ENCODE results near the gene DYNC2H1. TPM values are rescaled to one million over a fixed set of nuclear protein-coding genes. Genes with fewer than 3 reads are reported as not detected.

Gene DYNC2H1
- total RNA-seq, 1 experiment from 2014 or later: 47.8 TPM

DNA sequence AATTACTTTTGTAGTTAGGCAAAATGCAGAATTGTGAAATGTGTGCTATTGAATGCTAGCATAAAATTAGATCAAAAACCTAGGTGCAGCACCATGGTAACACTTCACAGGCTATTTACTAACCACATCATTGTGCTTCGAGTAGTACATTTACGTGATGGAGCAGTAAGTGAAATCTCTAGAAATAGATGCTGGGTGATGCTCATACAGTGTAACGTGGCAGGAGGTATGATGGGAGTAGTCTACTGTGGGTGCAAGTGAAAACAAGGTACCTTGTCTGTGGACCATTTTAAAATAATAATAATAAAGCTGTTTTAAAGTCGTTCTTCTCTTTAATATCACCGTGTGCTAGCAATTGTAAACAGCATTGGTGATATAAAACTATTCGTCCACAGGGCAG is 132.3 kb downstream of the DYNC2H1 start:
- in situ Hi-C loops (cut with HindIII; ENCODE audit: low sequenced_read_pairs): no loop called here

DNA sequence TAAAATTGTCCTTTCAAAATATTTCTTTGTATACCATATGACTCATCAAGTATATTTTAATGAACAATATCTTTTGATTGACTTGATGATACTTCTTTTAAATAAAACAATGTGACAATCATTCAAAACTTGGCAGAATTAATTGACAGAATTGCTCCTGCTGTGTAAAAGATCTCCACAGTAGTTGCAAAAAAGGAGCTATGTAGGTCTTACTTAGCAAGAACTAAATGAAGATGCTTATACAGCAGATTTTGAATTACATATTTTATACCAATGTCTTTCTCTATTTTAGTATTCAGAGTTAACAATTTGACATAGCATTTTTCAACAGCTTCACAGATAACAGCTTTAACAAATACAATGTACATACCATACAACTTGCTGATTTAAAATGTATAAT is 144.9 kb downstream of the DYNC2H1 start:
- no peak for DNase-seq (ENCODE audit: low spot score)

More for the DNA sequence above, 132.3 kb downstream of the DYNC2H1 start:
- DNase-seq (ENCODE audit: low spot score): no peak

DNA sequence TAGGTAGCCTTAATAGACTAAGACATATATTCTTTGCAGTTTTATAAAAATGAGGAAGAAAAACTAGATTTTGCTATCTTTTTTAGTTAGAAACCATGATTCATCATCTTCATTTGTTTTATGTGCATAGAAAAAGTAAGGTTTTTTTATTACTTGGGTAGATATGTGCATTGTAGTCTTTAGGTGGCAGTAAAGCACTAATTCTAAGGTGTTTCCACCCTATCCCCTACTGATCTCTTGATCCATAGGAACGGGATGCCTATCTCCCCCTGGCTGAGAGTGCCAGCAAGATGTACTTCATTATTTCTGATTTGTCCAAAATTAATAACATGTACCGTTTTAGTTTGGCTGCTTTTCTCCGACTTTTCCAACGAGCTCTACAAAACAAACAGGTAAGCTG is 148.1 kb downstream of the DYNC2H1 start:
- DNase-seq (ENCODE audit: low spot score): peak; percentile 17
- in situ Hi-C loops (cut with HindIII; ENCODE audit: low sequenced_read_pairs): no loop called here

More for the DNA sequence above, 144.9 kb downstream of the DYNC2H1 start:
- in situ Hi-C loops (cut with HindIII; ENCODE audit: low sequenced_read_pairs): no loop called here

DNA sequence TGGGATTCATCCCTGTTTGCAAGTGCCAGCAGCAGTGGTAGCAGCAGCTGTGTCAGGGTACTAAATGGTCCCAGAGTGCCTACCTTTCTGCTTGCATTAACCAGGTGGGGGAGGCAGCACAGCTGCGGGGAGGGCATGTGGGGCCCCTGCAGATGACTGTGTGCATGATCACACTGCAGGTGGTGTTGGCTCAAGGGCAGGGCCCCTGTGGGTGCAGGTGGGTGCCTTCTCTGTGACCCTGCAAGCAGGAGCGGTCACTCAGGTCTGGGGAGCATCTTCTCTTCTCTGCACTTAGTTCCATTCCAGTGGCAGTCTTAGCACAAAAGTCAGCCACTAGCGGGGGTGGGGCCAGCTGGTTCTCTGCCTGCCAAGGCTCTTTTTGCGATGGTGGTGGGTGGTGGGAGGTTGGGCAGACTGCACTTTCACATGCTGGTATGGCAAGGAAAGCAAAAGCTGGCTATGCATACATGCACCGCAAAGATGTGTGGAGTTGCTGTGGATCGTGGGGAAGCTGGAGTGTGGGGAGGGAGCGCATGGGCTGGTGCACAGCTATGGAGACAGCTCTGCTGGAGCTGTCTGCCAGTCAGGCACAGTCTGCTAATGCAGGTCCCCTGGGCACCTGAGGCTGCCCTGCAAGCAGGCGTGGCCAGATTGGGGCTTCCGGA is 157.1 kb downstream of the DYNC2H1 start:
- DNase-seq (ENCODE audit: low spot score): no peak
- in situ Hi-C loops (cut with HindIII; ENCODE audit: low sequenced_read_pairs): no loop called here

DNA sequence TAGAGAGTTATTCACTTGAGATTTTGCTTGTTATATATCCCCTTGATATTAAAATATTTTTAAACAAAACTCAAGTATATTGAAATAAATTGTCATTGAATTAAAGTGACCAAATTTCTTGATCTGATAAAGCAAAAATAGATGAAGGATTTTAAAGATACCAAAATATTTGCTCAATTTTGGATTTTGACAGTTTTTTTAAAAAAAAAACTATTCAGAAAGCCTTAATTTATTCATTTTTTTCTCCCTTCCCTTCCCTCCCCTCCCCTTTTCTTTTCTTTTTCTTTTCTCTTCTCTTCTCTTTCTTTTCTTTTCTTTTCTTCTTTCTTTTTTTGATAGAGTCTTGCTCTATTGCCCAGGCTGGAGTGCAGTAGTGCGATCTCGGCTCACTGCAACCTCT is 163.7 kb downstream of the DYNC2H1 start:
- DNase-seq (ENCODE audit: low spot score): no peak
- in situ Hi-C loops (cut with HindIII; ENCODE audit: low sequenced_read_pairs): no loop called here

DNA sequence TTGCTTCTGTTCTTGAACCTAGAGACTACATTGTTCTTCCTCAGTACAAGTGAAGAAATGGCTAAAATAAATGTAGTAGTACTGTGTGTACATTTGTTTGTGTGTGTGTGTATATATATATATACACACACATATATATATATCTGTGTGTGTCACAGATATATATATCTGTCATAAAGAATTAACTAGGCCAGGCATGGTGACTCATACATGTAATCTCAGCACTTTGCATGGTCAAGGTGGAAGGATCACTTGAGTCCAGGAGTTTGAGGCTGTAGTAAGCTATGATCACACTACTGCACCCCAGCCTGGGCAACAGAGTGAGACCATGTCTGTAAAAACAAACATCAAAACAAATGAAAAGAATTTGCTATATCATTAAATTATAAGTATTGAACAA is 164.8 kb downstream of the DYNC2H1 start:
- in situ Hi-C loops (cut with HindIII; ENCODE audit: low sequenced_read_pairs): no loop called here
- no peak for DNase-seq (ENCODE audit: low spot score)

DNA sequence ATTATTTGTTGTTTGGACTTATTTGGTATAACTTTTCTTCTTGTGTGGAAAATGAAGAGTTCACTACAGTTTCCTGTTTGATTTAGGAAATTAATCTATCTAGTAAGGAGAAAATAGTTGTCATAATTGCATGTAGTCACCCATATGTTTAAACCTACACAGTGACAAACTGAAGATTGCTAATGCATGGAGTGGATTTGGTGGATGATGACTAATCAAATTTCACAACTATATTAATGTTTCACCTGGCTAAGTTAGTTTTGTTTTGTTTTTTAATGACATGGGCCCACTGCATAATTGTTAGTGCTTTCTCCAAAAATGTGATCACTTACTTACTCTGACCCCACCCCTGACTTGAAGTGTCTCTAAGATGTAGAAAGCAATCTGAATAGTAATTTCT is 170.6 kb downstream of the DYNC2H1 start:
- no peak for DNase-seq (ENCODE audit: low spot score)
- in situ Hi-C loops (cut with HindIII; ENCODE audit: low sequenced_read_pairs): no loop called here

DNA sequence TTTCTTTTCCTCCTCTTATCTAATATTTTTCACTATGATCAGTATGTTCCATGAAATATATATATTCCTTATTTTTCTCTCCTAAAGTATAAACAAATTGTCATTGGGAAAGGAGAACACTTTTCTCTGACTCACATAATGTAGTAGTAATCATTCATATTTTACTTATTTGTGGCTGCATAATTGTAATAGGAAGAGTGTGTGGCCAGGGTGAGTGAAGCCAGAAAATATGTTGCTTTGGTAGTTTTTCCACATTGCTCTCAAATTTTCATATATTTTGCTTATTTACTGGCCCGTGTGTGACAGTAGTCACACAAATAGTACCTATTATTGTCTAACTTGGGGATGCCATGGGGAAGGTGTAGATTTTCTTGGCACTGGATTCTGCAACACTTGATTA is 172.1 kb downstream of the DYNC2H1 start:
- in situ Hi-C loops (cut with HindIII; ENCODE audit: low sequenced_read_pairs): no loop called here
- DNase-seq (ENCODE audit: low spot score): no peak

DNA sequence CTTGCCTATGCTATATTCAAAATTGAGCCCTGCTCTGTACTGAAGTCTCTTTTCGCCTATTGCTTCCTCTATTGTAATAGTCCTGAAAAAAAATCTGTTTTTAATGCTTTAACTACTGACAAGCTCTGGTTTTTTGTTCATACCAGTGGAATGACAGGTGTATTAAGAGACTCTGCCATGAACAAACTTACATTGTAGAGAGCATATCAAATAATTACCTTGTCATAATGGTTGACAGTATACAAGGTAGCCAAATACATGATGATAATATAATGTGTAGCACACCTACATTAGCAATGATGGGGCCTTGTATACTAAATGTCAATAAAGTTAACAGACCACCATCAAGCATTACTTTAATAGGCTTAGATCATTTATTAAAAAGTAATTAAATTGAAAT is 175.0 kb downstream of the DYNC2H1 start:
- no peak for DNase-seq (ENCODE audit: low spot score)
- in situ Hi-C loops (cut with HindIII; ENCODE audit: low sequenced_read_pairs): no loop called here

DNA sequence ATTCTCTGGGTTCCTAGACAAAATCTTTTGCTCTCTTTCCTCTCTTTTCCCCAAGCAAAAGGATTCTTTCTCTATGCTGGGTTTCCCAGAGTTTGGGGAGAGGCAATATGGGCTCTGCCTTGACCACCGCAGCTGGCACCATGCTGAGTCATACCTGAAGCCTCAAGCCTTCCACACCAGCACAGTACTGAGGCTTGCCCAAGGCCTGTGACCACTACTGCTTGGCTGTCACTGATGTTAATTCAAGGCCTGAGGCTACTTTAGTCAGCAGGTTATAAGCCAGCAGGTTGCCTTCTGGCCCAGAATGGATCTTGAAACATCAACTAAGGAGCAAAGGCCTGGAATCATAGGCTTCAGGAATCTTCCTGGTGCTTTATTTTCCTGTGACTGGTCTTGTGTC is 185.3 kb downstream of the DYNC2H1 start:
- in situ Hi-C loops (cut with HindIII; ENCODE audit: low sequenced_read_pairs): no loop called here

DNA sequence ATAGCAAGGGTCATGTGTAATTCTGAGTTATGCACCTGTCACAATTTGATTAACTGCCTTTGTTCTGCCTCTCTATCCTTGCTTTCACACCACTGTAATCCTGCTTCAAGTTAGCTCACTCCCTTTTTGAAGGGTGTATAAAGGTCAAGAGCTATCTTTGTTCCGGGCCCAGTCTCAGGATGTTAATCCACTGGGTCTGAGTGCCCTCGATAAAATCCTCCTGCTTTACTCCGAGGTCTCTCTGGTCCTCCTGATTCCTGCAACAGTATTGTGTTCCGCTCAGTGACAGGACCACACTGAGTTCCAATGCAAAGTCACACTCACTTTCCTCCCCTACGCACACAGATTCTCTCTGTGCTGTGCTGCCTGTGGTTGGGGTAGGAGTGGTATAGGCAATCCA is 186.5 kb downstream of the DYNC2H1 start:
- in situ Hi-C loops (cut with HindIII; ENCODE audit: low sequenced_read_pairs): no loop called here
- no peak for DNase-seq (ENCODE audit: low spot score)

More for the DNA sequence above, 185.3 kb downstream of the DYNC2H1 start:
- DNase-seq (ENCODE audit: low spot score): no peak

DNA sequence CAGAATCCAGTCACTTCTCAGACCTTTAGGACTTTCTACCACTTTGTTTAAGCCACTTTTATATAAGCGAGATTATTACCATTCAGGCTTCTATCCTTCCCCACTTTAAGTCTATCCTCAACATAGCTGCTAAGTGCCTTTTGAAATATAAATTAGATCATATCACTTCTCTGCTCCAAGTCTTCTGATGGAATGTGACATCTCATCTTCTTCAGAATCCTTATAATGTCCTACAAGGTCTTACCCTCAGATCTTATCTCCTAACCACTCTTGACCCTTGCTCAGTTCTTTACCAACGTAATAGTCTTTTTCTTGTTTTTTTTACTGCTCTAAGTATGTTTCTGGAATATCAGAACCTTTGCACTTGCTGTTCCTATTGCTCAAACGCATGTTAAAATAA is 188.7 kb downstream of the DYNC2H1 start:
- in situ Hi-C loops (cut with HindIII; ENCODE audit: low sequenced_read_pairs): no loop called here
- no peak for DNase-seq (ENCODE audit: low spot score)

DNA sequence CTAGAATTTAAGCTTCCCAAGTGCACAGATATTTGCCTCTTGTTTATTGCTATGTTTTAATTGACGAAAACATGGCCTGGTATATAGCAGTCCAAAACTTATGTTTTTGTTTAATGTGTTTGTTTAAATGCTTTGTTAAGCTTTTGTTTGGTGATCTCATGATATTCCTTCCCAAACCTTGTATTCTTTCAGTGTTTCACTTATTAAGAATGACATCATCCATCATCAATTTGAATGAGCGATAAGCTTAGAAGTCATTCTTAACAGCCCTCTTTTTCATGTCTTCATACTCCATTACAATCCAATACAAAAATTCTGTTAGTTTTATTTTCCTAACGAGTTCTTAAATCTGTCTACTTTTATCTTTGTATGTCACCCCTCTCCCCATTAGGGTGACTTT is 206.0 kb downstream of the DYNC2H1 start:
- no peak for DNase-seq (ENCODE audit: low spot score)
- in situ Hi-C loops (cut with HindIII; ENCODE audit: low sequenced_read_pairs): no loop called here

DNA sequence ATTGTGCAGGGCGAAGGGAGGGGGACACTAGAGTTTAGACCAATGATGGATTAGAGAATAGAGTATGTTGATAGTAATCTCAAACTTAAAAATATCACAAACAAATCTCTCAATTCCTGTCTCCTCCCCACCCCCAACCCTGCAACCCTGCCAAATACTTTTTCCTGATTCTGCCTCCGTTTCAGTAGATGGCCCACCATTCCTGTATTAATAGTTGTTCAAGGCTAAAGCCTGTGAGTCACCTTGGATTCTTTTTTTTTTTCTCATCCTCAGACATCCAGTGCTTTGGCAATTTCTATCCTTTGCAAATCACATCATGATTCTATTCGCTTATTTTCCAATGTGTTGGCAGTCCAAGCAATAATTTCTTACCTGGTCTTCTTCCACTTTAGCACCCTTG is 207.9 kb downstream of the DYNC2H1 start:
- no peak for DNase-seq (ENCODE audit: low spot score)
- in situ Hi-C loops (cut with HindIII; ENCODE audit: low sequenced_read_pairs): no loop called here

DNA sequence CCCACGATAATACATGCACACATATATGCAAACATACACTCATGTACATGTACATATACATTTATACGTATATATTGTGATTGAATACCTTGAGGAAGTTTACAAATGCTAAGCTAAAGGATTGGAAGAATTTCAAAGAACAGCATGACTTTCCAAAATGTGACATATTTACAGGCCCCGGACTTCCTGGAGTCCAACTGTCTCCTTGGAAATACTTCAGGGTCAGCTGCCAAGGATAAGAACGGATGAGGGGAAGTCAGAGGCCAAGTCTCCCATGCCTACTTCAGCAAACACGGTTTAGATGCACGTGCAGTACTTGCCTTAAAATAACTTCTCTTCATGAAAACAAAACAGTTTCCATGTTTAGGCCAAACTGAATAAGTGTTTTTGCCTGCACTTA is 213.6 kb downstream of the DYNC2H1 start:
- in situ Hi-C loops (cut with HindIII; ENCODE audit: low sequenced_read_pairs): no loop called here
- DNase-seq (ENCODE audit: low spot score): peak; percentile 69

DNA sequence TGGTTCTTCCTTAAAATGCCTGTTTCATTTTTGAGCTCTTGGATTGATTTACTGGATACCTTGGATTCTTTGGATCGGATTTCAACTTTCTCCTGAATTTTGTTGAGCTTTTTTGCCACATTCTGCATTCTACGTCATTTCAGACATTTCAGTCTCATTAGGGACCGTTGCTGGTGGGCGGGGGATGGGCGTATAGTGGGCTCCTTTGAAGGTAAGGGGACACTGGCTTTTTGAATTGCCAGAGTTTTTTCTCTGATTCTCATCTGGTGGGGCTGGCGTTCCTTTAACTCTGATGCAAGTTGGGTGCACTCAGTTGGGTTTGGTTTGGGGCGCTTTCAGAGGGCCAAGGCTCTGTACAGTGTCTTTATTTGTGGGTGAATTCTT is 216.5 kb downstream of the DYNC2H1 start:
- in situ Hi-C loops (cut with HindIII; ENCODE audit: low sequenced_read_pairs): no loop called here
- DNase-seq (ENCODE audit: low spot score): no peak

DNA sequence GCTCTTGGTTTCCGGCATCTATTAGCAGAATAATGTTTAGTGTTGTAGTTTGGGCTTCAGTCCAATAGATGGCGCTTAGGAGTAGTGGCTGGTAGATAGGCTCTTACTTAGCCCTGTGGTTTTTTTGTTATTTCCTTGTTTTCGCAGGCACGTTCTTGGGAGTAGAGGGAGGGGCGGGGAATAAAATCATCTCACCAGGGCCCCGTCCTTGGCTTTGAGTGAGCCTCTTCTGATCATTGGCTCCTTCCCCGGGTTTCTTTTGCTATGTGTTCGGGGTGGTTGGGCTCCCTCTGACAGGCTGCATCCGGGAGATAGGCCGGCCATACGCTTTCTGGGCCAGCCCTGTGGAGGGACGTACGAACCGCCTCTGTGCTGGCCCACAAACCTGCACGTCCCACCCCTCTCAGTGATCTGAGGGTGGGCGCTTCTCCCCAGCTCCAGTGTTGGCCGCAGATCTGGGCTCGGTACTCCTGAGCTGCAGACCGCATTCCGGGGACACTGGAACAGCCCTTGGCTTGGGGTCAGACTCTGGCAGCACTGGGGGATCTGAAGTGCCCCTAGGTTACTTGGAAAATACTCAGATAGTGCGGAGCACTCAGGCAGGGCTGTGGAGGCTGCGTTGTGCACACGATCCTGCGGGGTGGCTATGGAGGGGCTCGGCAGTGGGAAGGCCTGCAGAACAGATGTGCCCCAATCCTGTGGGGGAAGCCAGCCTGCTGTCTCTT is 217.0 kb downstream of the DYNC2H1 start:
- peak; percentile 34 for DNase-seq (ENCODE audit: low spot score)
- in situ Hi-C loops (cut with HindIII; ENCODE audit: low sequenced_read_pairs): no loop called here

DNA sequence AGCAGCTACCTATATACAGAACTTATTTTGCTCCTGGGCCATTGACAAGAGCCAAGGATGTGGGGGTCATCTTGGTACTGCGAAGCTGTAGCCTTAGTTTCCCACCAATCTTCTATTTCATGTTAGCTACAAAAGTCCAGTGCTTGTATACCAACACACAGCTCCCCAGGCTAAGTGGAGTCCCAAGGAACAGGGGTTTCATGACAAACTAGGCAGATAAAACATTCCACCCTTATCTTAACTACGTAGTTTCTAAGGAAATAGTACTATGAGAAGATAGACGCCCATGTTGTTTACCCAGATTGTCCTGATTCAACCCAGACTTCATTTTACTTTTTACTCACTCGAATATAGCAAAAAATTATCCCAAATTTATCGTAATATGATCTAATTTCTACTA is 218.5 kb downstream of the DYNC2H1 start:
- in situ Hi-C loops (cut with HindIII; ENCODE audit: low sequenced_read_pairs): no loop called here
- no peak for DNase-seq (ENCODE audit: low spot score)

DNA sequence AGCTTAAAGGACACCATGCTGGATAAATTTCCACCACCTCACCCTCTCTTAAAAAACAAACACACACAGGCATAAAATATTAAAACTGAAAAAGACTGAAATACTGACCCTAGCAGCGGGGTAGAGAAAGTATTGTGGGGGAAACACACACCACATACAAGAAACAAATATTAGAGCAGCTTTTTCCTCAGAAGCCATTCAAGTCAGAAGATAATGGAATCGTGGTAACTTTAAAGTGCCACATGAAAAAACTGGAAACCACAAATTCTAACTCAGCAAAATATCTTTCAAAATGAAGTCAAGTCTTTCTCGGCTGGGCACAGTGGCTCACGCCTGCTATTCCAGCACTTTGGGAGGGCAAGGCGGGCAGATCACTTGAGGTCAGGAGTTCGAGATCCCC is 223.2 kb downstream of the DYNC2H1 start:
- in situ Hi-C loops (cut with HindIII; ENCODE audit: low sequenced_read_pairs): no loop called here
- no peak for DNase-seq (ENCODE audit: low spot score)

DNA sequence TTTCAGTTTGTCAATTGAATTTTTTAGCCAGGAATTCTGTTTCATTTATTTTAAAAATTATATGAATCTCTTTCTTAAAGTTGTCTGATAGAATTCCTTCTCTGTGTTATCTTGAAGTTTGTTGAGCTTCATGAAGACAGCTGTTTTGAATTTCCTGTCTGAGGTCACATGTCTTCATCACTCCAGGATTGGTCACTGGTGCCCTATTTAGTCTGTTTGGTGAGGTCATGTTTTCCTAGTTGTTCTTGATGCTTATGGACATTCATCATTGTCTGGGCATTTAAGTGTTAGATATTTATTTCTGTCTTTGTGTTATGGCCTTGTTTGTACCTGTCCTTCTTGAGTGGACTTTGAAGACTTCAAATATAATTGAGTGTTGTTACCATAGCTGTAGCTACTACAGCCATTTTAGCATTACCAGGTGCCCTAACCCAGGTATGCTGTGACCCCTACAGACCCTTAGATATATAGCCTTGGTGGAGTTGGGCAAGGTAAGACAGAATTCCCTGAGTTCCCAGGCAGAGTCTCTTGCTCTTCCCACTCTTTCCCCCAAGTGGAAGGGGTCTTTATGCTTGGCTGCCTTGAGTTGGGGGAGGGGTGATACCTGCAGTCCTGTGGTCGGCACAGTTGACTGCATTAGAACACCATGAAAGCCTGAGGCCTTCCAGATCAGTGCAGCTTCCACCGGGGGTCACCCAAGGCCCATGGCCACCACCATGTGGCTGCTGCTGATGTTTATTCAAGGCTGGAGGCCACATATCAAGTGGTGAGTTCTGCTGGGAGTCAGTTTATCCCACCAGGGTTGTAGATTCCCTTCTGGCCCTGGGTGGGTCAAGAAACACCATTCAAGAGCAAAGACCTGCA is 229.6 kb downstream of the DYNC2H1 start:
- DNase-seq (ENCODE audit: low spot score): no peak
- in situ Hi-C loops (cut with HindIII; ENCODE audit: low sequenced_read_pairs): no loop called here

All from G401 (cell line).